HEK293T (cell line): Measurements from ENCODE around the gene NUMB.

Source experiments
- CTCF ChIA-PET: fragments of 350-600 bp; formaldehyde crosslinking; extraction: SDS; loops from one replicate; lab custom pipeline; 2021; ENCODE audit warnings: antibody characterized with exemption, inconsistent platforms; lab: Yijun Ruan, JAX
- POLR2A ChIA-PET: fragments of 350-600 bp; formaldehyde crosslinking; extraction: SDS; loops from one replicate; lab custom pipeline; 2020; ENCODE audit warnings: antibody characterized with exemption, inconsistent platforms; lab: Yijun Ruan, JAX
- DNase-seq: peaks from one replicate; pipeline ENCODE4 v3.0.0; 2012; ENCODE audit warnings: mixed read lengths; ENCODE audit errors: extremely low spot score
- ARNT ChIP-seq: fragments of 450-650 bp; IDR thresholded peaks from 2 replicates; pipeline ENCODE4 v1.6.1; 2017; ENCODE audit warnings: mild to moderate bottlenecking
- BHLHE40 ChIP-seq: fragments of 450-650 bp; IDR thresholded peaks from 2 replicates; pipeline ENCODE4 v1.6.1; 2016; ENCODE audit warnings: mild to moderate bottlenecking, moderate library complexity, borderline replicate concordance
- CTBP1 ChIP-seq: fragments of 450-650 bp; IDR thresholded peaks from 2 replicates; pipeline ENCODE4 v1.6.1; 2016; ENCODE audit warnings: borderline replicate concordance
- ELF4 ChIP-seq: fragments of 450-650 bp; IDR thresholded peaks from 2 replicates; pipeline ENCODE4 v1.6.1; 2017; ENCODE audit warnings: antibody characterized with exemption
- FOXA1 ChIP-seq: fragments of 450-650 bp; IDR thresholded peaks from 2 replicates; pipeline ENCODE4 v1.6.1; 2016; ENCODE audit warnings: mild to moderate bottlenecking
- FOXK2 ChIP-seq: fragments of 450-650 bp; IDR thresholded peaks from 2 replicates; pipeline ENCODE4 v1.6.1; 2016; ENCODE audit warnings: mild to moderate bottlenecking
- FOXM1 ChIP-seq: fragments of 450-650 bp; IDR thresholded peaks from 2 replicates; pipeline ENCODE4 v1.6.1; 2017; ENCODE audit warnings: mild to moderate bottlenecking, borderline replicate concordance
- HDGF ChIP-seq: fragments of 450-650 bp; IDR thresholded peaks from 2 replicates; pipeline ENCODE4 v1.6.1; 2017; ENCODE audit warnings: antibody characterized with exemption, borderline replicate concordance
- L3MBTL2 ChIP-seq: fragments of 450-650 bp; conservative IDR thresholded peaks from 2 replicates; pipeline ENCODE4 v1.6.1; 2016; ENCODE audit warnings: mild to moderate bottlenecking
- LEF1 ChIP-seq: fragments of 450-650 bp; IDR thresholded peaks from 2 replicates; pipeline ENCODE4 v1.6.1; 2017; ENCODE audit warnings: mild to moderate bottlenecking, borderline replicate concordance
- NFRKB ChIP-seq: fragments of 450-650 bp; IDR thresholded peaks from 2 replicates; pipeline ENCODE4 v1.6.1; 2016; ENCODE audit warnings: mild to moderate bottlenecking, moderate library complexity
- PKNOX1 ChIP-seq: fragments of 450-650 bp; IDR thresholded peaks from 2 replicates; pipeline ENCODE4 v1.6.1; 2016
- SP1 ChIP-seq: fragments of 450-650 bp; IDR thresholded peaks from 2 replicates; pipeline ENCODE4 v1.6.1; 2017
- SUZ12 ChIP-seq: fragments of 450-650 bp; IDR thresholded peaks from 2 replicates; pipeline ENCODE4 v1.6.1; 2016; ENCODE audit warnings: mild to moderate bottlenecking
- TARDBP ChIP-seq: fragments of 450-650 bp; IDR thresholded peaks from 2 replicates; pipeline ENCODE4 v1.6.1; 2016
- ZNF384 ChIP-seq: fragments of 450-650 bp; IDR thresholded peaks from 2 replicates; pipeline ENCODE4 v1.6.1; 2016

NUMB gene

GRCh38 chr14:73244541-73245290 lies 213.6 kb downstream of the NUMB start:
- POLR2A ChIA-PET: interaction anchor here (0.7 kb wide), 1 partner anchor 214 kb away, joined by 3 read pairs; the partner anchor contains the start of gene NUMB
- TF ChIP-seq ZNF384: no peak
- TF ChIP-seq FOXK2: no peak
- no peak for TF ChIP-seq TARDBP
- no peak for TF ChIP-seq ELF4
- no peak for TF ChIP-seq ARNT
- TF ChIP-seq NFRKB: no peak
- no peak for TF ChIP-seq LEF1
- TF ChIP-seq SUZ12: no peak
- no peak for TF ChIP-seq L3MBTL2
- no peak for TF ChIP-seq BHLHE40
- TF ChIP-seq FOXM1: no peak
- TF ChIP-seq PKNOX1: no peak
- TF ChIP-seq FOXA1: no peak
- no peak for TF ChIP-seq SP1
- no peak for TF ChIP-seq HDGF
- TF ChIP-seq CTBP1: no peak
- no peak for DNase-seq
- CTCF ChIA-PET: interaction anchor here (0.6 kb wide), 1 partner anchor 33 kb away, joined by 5 read pairs; no protein-coding TSS in a partner anchor

- CTCF ChIA-PET: interaction anchor here (0.6 kb wide), 1 partner anchor 34 kb away, joined by 5 read pairs; no protein-coding TSS in a partner anchor
Observed at GRCh38 chr14:73243748-73244147, 214.6 kb downstream of the NUMB start.

GRCh38 chr14:73243341-73243740 lies 215.0 kb downstream of the NUMB start:
- ChIA-PET CTCF (no interaction called here), POLR2A (no interaction called here)

More at GRCh38 chr14:73243748-73244147, 214.6 kb downstream of the NUMB start:
- no peak for TF ChIP-seq BHLHE40
- no peak for DNase-seq
- POLR2A ChIA-PET: no interaction called here

GRCh38 chr14:73242357-73242901 lies 215.9 kb downstream of the NUMB start:
- POLR2A ChIA-PET: no interaction called here
- DNase-seq: no peak
- CTCF ChIA-PET: no interaction called here
- no peak for TF ChIP-seq ARNT
- TF ChIP-seq FOXK2: no peak
- TF ChIP-seq NFRKB: no peak
- no peak for TF ChIP-seq SP1
- no peak for TF ChIP-seq LEF1
- TF ChIP-seq PKNOX1: no peak
- TF ChIP-seq FOXA1: no peak
- TF ChIP-seq ZNF384: no peak
- TF ChIP-seq BHLHE40: no peak
- TF ChIP-seq ELF4: no peak
- TF ChIP-seq FOXM1: no peak
- TF ChIP-seq HDGF: no peak
- TF ChIP-seq SUZ12: no peak
- TF ChIP-seq CTBP1: no peak

More at GRCh38 chr14:73243341-73243740, 215.0 kb downstream of the NUMB start:
- TF ChIP-seq L3MBTL2: no peak
- no peak for TF ChIP-seq SUZ12
- TF ChIP-seq PKNOX1: no peak
- no peak for TF ChIP-seq ELF4
- TF ChIP-seq HDGF: no peak
- no peak for TF ChIP-seq ARNT
- TF ChIP-seq TARDBP: no peak
- TF ChIP-seq BHLHE40: no peak
- no peak for TF ChIP-seq ZNF384
- no peak for TF ChIP-seq CTBP1
- TF ChIP-seq FOXK2: no peak
- no peak for TF ChIP-seq SP1
- TF ChIP-seq NFRKB: no peak
- TF ChIP-seq LEF1: no peak
- no peak for TF ChIP-seq FOXM1
- TF ChIP-seq FOXA1: no peak
- DNase-seq: no peak

GRCh38 chr14:73241481-73242165 lies 216.7 kb downstream of the NUMB start:
- CTCF ChIA-PET: no interaction called here
- POLR2A ChIA-PET: no interaction called here
- TF ChIP-seq LEF1 (no peak), PKNOX1 (no peak), L3MBTL2 (no peak), NFRKB (no peak), FOXK2 (no peak), ELF4 (no peak), CTBP1 (no peak), TARDBP (no peak)
- DNase-seq: no peak
